Peyer's patch (tissue), 4 donors: ENCODE results near the gene MEA1.

Experiments
- CTCF ChIP-seq, 6 experiments: fragments of 450-650 bp in 4 of 6; fragments of 200-600 bp in 2 of 6; sonication (generic) in 1 of 6; IDR thresholded peaks; one replicate each; pipeline ENCODE4 v1.5.1; 2017 to 2019; ENCODE audit warnings: antibody characterized with exemption in 6 of 6, mild to moderate bottlenecking in 3 of 6, moderate library complexity in 1 of 6
- POLR2A ChIP-seq, 2 donors: fragments of 450-650 bp; IDR thresholded peaks; one replicate each; pipeline ENCODE4 v1.5.1; 2017; ENCODE audit warnings: antibody characterized with exemption in 2 of 2, mild to moderate bottlenecking in 2 of 2, moderate library complexity in 2 of 2

DNA sequence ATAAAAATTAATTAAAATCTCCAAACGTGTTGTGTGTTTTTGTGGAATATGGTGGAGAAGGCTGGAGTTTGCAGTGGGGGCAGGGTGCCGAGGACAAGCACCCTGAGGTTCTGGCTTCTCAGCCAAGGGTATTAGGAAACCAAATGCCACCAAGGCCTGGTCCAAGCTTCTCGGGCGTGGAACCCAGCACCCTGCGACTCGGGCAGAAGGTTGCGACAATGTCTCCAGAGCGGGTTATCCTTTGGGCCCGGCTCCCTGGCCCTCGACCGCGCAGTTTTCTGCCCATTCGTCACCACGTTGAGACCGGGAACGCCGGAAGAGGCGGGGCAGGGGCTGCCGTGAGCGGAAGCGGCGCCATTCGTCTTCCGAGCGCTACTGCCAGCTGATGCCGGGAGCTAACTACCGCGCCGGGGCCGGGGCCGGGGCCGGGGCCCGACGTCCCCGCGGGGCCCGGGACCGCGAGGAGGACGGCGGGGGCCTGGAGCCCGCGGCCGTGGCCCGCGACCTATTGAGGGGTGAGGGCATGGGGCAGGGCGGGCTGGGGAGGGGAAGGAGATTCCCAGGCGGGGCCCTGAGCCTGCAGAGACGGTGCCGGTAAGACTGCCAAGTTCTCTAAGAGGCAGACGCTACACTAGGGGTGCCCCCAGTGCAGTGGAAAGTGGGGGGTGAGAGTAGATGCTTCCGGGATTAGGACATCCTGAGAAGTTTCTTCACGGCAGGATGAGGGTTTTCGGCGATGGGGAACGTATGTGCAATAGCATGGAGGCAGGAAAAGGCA lies 7.7 kb upstream of the MEA1 start, which contains the start of gene RRP36:
- TF ChIP-seq CTCF (IDR thresholded peaks at IDR 0.05) (no peak), POLR2A (IDR thresholded peaks at IDR 0.05) (peak in 1 of 2 donors; percentile 28)
